Stomach (tissue), 9 donors: ENCODE measurements around the gene PLLP. TPM values are rescaled to one million over a fixed set of nuclear protein-coding genes. Genes with fewer than 3 reads are reported as not detected.
A peak's percentile ranks its signal among the peaks of the same experiment; 100 is the strongest.

Experiments used
- DNase-seq, 2 donors: peaks; one replicate each; pipeline versions ENCODE4 v3.0.0 to v3.0.0-alpha.2; 2013 to 2019
- H3K27ac ChIP-seq, 5 donors: fragments of 200-600 bp in 4 of 5; sonication (generic) in 4 of 5; one replicate each; pipeline ENCODE4 v1.5.1; 2013 to 2019; ENCODE audit warnings: mild to moderate bottlenecking in 1 of 5, moderate library complexity in 1 of 5
- H3K27me3 ChIP-seq, 3 donors: fragments of 200-600 bp; sonication (generic); one replicate each; pipeline ENCODE4 v1.5.1; 2017 to 2019; ENCODE audit warnings: mixed run types in 1 of 3
- H3K36me3 ChIP-seq, 4 donors: fragments of 200-600 bp; sonication (generic); 1 replicate in 3 of 4; 2 replicates in 1 of 4; pipeline ENCODE4 v1.5.1; 2016 to 2019
- H3K4me1 ChIP-seq, 4 donors: fragments of 200-600 bp; sonication (generic); one replicate each; pipeline ENCODE4 v1.5.1; 2016 to 2019
- H3K4me3 ChIP-seq, 4 donors: fragments of 200-600 bp; sonication (generic) in 3 of 4; one replicate each; pipeline ENCODE4 v1.5.1; 2016 to 2019; ENCODE audit warnings: mild to moderate bottlenecking in 1 of 4
- H3K9me3 ChIP-seq, 4 donors: fragments of 200-600 bp; sonication (generic); one replicate each; pipeline ENCODE4 v1.5.1; 2016 to 2019
- EP300 ChIP-seq: sonication (generic); formaldehyde crosslinking; IDR thresholded peaks from one replicate; pipeline ENCODE4 v1.6.1; 2017; ENCODE audit warnings: antibody characterized with exemption
- POLR2A ChIP-seq, 4 donors: fragments of 450-650 bp; IDR thresholded peaks; one replicate each; pipeline ENCODE4 v1.6.1; 2016; ENCODE audit warnings: antibody characterized with exemption in 4 of 4, control low read depth in 2 of 4, mild to moderate bottlenecking in 1 of 4, moderate library complexity in 1 of 4
- POLR2AphosphoS5 ChIP-seq, 3 donors: sonication (generic); formaldehyde crosslinking; IDR thresholded peaks; one replicate each; pipeline ENCODE4 v1.6.1; 2016; ENCODE audit warnings: antibody characterized with exemption in 3 of 3
- WGBS, 5 donors: extraction: QIAGEN DNeasy Blood & Tissue Kit in 3 of 5; methylation state at CpG; one replicate each; pipeline versions ENCODE4 v1.1.5 to v1.1.7; 2013 to 2018; 5-methylcytosine and 5-hydroxymethylcytosine counted together
- intact Hi-C: fragments of 100-400 bp; cut with DNase I; formaldehyde crosslinking; loops from one replicate; pipeline ENCODE4 v1.15.1; 2023; ENCODE audit warnings: low total_unique reads
- polyA plus RNA-seq, 3 donors: library from polyadenylated mRNA; stranded (reverse); fragments of 200-250 nt; gene quantifications; one replicate each; pipeline ENCODE4 v1.2.3, GENCODE V29; 2013
- total RNA-seq, 5 donors: library from RNA; depleted of rRNA; stranded (reverse); fragments of >200 nt; gene quantifications; one replicate each; pipeline versions ENCODE4 v1.1.0 to v1.2.3, GENCODE V29; 2014 to 2016
- TF ChIP-seq, protein P1 (sequence below), 7 experiments: fragments of 450-650 bp in 4 of 7; fragments of 200-600 bp in 3 of 7; sonication (generic) in 3 of 7; IDR thresholded peaks; one replicate each; pipeline ENCODE4 v1.5.1; 2016 to 2019; ENCODE audit warnings: antibody characterized with exemption in 7 of 7, control low read depth in 2 of 7, mild to moderate bottlenecking in 1 of 7
- donor health status: healthy with polysubstance abuse.
- donor health status: Bipolar disorder and iron deficiency.
- donor health status: healthy.

The PLLP gene
- total and polyA plus RNA-seq, 8 donors: 27.4 to 190 (median 51.0) TPM

DNA sequence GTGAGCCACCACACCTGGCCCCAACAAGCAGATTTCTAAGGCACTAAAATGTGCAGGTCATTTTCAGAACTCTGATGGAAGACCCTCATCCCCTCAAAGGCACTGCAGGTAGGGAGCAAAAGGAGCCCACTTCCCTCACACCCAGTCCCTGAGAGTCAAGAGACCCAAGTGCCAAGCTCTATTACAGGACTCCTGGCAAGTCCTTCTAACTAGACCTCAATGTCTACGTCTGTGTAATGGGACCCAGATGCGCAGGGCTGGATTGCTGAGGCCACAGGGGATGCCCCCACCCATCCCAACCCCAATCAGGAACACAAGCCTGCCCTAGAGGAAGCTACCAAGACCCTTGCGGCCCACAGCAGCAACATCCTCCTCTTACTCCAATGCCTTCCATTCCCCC is 2.7 kb downstream of the PLLP start:
- peaks cover 0 to 29% (median 13%) of the 10 kb centered on the region in 3 donors for H3K27me3 ChIP-seq
- no peak for DNase-seq
- peak overlapping the region; percentile 9 to 90 (median 84) for H3K27ac ChIP-seq
- no peaks in the 10 kb centered on the region for H3K36me3 ChIP-seq
- no peaks in the 10 kb centered on the region for H3K9me3 ChIP-seq
- peaks cover 24 to 72% (median 62%) of the 10 kb centered on the region in 4 donors for H3K4me1 ChIP-seq
- TF ChIP-seq POLR2AphosphoS5 (IDR thresholded peaks at IDR 0.05): no peak
- TF ChIP-seq EP300: no peak
- TF ChIP-seq, protein P1, sequence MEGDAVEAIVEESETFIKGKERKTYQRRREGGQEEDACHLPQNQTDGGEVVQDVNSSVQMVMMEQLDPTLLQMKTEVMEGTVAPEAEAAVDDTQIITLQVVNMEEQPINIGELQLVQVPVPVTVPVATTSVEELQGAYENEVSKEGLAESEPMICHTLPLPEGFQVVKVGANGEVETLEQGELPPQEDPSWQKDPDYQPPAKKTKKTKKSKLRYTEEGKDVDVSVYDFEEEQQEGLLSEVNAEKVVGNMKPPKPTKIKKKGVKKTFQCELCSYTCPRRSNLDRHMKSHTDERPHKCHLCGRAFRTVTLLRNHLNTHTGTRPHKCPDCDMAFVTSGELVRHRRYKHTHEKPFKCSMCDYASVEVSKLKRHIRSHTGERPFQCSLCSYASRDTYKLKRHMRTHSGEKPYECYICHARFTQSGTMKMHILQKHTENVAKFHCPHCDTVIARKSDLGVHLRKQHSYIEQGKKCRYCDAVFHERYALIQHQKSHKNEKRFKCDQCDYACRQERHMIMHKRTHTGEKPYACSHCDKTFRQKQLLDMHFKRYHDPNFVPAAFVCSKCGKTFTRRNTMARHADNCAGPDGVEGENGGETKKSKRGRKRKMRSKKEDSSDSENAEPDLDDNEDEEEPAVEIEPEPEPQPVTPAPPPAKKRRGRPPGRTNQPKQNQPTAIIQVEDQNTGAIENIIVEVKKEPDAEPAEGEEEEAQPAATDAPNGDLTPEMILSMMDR (IDR thresholded peaks at IDR 0.05): no peak
- TF ChIP-seq POLR2A (IDR thresholded peaks at IDR 0.05): no peak
- intact Hi-C loops: no loop called here
- WGBS, 5 donors: 89 to 100% (median 94%) methylated on average over 3 of the region's 3 CpGs
- no peak overlapping the region for H3K4me3 ChIP-seq

DNA sequence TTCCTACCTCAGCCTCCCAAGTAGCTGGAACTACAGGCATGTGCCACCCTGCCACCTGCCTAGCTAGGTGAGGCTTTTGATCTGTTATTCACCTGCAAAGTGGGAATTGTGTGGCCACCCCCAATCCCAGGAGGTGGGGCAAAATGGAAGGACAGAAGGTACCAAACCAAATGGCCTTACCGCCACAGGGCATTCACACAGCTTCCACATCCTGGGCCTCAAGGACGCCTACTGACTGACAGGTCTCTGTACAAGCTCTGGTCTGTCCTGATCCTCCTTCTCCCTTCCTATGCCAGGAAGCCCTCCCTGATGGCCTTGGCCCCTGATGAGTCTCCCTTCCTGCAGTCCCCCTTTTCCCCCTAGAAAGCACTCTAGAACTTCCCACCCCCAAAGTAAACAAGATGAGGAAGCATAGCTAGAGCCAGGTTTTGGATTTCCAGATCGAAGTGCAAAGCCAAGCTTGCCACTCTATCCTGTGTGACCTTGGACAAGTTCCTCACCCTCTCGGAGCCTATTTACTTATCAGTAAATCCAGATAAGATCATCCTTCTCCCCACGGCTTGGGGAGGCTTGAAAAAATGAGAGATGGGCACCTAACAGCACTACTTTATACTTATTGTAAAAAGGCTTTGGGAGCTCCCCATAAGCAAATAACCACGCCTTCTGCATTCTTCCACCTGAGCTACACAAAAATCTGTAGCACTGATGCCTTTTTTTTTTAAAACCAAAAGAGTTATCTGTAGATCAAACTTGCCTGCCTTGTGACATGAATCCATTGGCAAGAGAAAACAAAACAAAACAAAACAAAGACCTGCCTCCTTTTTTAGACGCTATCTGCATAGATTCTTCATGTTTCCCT is 4.5 kb downstream of the PLLP start:
- intact Hi-C loops: no loop called here
- Histone ChIP-seq H3K36me3 (no peaks in the 10 kb centered on the region), H3K27me3 (peaks cover 0 to 24% (median 13%) of the 10 kb centered on the region in 3 donors), H3K27ac (peak overlapping the region; percentile 31 to 90 (median 39)), H3K4me3 (peak overlapping the region in 1 of 4 donors; percentile 4), H3K4me1 (peaks cover 34 to 81% (median 66%) of the 10 kb centered on the region in 4 donors), H3K9me3 (no peaks in the 10 kb centered on the region)
- WGBS, 5 donors: 34 to 54% (median 44%) methylated on average over 7 of the region's 7 CpGs
- no peak for DNase-seq
- TF ChIP-seq POLR2A (IDR thresholded peaks at IDR 0.05) (no peak), POLR2AphosphoS5 (IDR thresholded peaks at IDR 0.05) (no peak), EP300 (no peak)
- TF ChIP-seq, protein P1 (IDR thresholded peaks at IDR 0.05): no peak

DNA sequence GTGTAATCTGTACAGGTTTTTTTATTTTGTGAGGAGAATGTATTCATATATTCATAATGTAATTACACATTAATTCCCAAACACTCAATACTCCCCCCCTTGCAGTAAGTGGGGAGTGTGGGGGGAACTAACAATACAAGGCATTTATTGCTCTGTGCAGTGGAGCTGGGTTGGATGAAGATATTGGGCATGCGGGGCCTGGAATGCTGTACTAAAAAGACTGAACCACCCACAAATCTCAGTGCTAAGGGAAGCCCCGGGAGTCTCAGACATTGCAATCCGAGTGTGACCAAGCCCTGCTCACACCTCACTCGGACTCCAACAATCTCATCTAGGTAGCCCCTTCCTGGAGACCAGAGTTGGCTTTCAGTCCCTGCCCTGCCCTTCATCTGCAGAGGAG is 6.0 kb downstream of the PLLP start:
- no peak overlapping the region for H3K4me3 ChIP-seq
- intact Hi-C loops: no loop called here
- no peaks in the 10 kb centered on the region for H3K9me3 ChIP-seq
- peaks cover 26 to 76% (median 54%) of the 10 kb centered on the region in 4 donors for H3K4me1 ChIP-seq
- TF ChIP-seq, protein P1 (IDR thresholded peaks at IDR 0.05): no peak
- TF ChIP-seq POLR2A (IDR thresholded peaks at IDR 0.05): no peak
- TF ChIP-seq EP300: no peak
- no peak for TF ChIP-seq POLR2AphosphoS5 (IDR thresholded peaks at IDR 0.05)
- no peak for DNase-seq
- peak overlapping the region in 3 of 5 donors; percentile 42 to 59 (median 47) for H3K27ac ChIP-seq
- WGBS, 5 donors: 40 to 70% (median 69%) methylated on average over 4 of the region's 4 CpGs
- H3K36me3 ChIP-seq: no peaks in the 10 kb centered on the region
- H3K27me3 ChIP-seq: peaks cover 0 to 9% (median under 1%) of the 10 kb centered on the region in 3 donors

DNA sequence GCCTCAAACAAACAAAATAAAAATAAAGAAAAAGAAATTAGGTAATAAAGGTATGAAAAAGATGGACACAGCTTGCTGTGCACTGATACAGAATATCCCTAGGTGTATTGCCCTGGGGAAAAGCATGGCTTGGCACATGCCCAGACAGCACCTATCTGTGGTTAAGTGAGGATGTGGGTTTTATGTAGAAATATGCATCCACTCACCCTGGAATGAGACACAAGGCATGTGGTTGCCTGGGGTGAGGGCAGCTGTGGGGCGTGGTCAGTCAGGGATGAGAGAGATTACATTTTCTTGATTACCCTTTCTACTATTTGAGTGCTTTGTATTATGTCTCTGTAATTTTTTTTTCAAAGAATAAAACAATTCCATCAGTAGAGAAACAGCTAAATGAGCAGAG is 6.9 kb downstream of the PLLP start:
- 26 to 57% (median 45%) methylated on average over 1 of the region's 1 CpG for WGBS, 5 donors
- H3K27ac ChIP-seq: peak overlapping the region in 1 of 5 donors; percentile 9

More for the DNA sequence above, 6.9 kb downstream of the PLLP start:
- DNase-seq: peak in 1 of 2 donors; percentile 36
- TF ChIP-seq, protein P1 (IDR thresholded peaks at IDR 0.05): no peak
- TF ChIP-seq POLR2A (IDR thresholded peaks at IDR 0.05): no peak
- Histone ChIP-seq H3K9me3 (no peaks in the 10 kb centered on the region), H3K4me3 (no peak overlapping the region), H3K27me3 (no peaks in the 10 kb centered on the region), H3K36me3 (no peaks in the 10 kb centered on the region), H3K4me1 (peaks cover 26 to 82% (median 56%) of the 10 kb centered on the region in 4 donors)
- intact Hi-C loops: no loop called here
